Gastrocnemius medialis (tissue), 4 donors: ENCODE results near the gene VMAC. TPM values are rescaled to one million over a fixed set of nuclear protein-coding genes. Genes with fewer than 3 reads are reported as not detected.

Experiments
- ATAC-seq, 2 donors: fragments of 150-250 bp; one replicate each; pipeline ENCODE4 v1.9.1; 2016
- DNase-seq, 2 donors: peaks; one replicate each; pipeline ENCODE4 v3.0.0-alpha.2; 2019
- H3K27ac ChIP-seq, 4 donors: fragments of 200-600 bp; sonication (generic); 1 replicate in 1 of 4; 2 replicates in 3 of 4; pipeline ENCODE4 v1.5.1; 2016 to 2018; ENCODE audit warnings: mild to moderate bottlenecking in 2 of 4, moderate library complexity in 1 of 4
- H3K27me3 ChIP-seq, 3 donors: fragments of 200-600 bp; sonication (generic) in 2 of 3; 1 replicate in 1 of 3; 2 replicates in 2 of 3; pipeline versions ENCODE4 v1.5.1 to v1.6.0; 2016 to 2019; ENCODE audit warnings: mild to moderate bottlenecking in 1 of 3, moderate library complexity in 1 of 3
- H3K36me3 ChIP-seq, 2 donors: fragments of 200-600 bp; sonication (generic) in 1 of 2; one replicate each; pipeline ENCODE4 v1.5.1; 2017 to 2018
- H3K4me1 ChIP-seq, 2 donors: fragments of 200-600 bp; sonication (generic) in 1 of 2; one replicate each; pipeline ENCODE4 v1.5.1; 2016 to 2017; ENCODE audit warnings: mild to moderate bottlenecking in 2 of 2
- H3K4me3 ChIP-seq, 4 donors: fragments of 200-600 bp; sonication (generic) in 3 of 4; 1 replicate in 1 of 4; 2 replicates in 3 of 4; pipeline ENCODE4 v1.5.1; 2016 to 2019; ENCODE audit warnings: mild to moderate bottlenecking in 2 of 4
- H3K9me3 ChIP-seq, 3 donors: fragments of 200-600 bp; sonication (generic) in 2 of 3; 1 replicate in 1 of 3; 2 replicates in 2 of 3; pipeline ENCODE4 v1.5.1; 2016 to 2019
- CTCF ChIP-seq, 5 experiments: fragments of 450-650 bp in 3 of 5; fragments of 200-600 bp in 2 of 5; sonication (generic) in 2 of 5; IDR thresholded peaks in 4 of 5; conservative IDR thresholded peaks in 1 of 5; 1 replicate in 4 of 5; 2 replicates in 1 of 5; pipeline ENCODE4 v1.5.1; 2016 to 2019; ENCODE audit warnings: antibody characterized with exemption in 5 of 5, mild to moderate bottlenecking in 3 of 5, moderate library complexity in 3 of 5
- POLR2A ChIP-seq, 2 donors: fragments of 450-650 bp; IDR thresholded peaks; one replicate each; pipeline ENCODE4 v1.6.1; 2017; ENCODE audit warnings: antibody characterized with exemption in 2 of 2, mild to moderate bottlenecking in 2 of 2, moderate library complexity in 2 of 2
- in situ Hi-C, 4 donors: fragments of 200-750 bp; cut with MboI; loops; one replicate each; pipeline versions ENCODE4 v1.15.0 to v1.8.0; 2017; ENCODE audit warnings: low sequenced_read_pairs in 4 of 4
- intact Hi-C: fragments of 100-400 bp; cut with DNase I; formaldehyde crosslinking; loops from one replicate; pipeline ENCODE4 v1.15.1; 2023; ENCODE audit warnings: low total_unique reads
- total RNA-seq, 4 donors: library from RNA; depleted of rRNA; stranded (reverse); fragments of >200 nt; gene quantifications; one replicate each; pipeline versions ENCODE4 v1.1.0 to v1.2.3, GENCODE V29; 2016

VMAC gene
- total RNA-seq, 4 donors from 2014 or later = 0.46 to 3.0 (median 2.1) TPM

- Histone ChIP-seq H3K27me3 (no peaks in the 10 kb centered on the region), H3K27ac (no peak overlapping the region), H3K4me1 (no peaks in the 10 kb centered on the region), H3K9me3 (no peaks in the 10 kb centered on the region), H3K4me3 (no peak overlapping the region), H3K36me3 (no peaks in the 10 kb centered on the region)
- no peak for ATAC-seq
- no peak for DNase-seq
- in situ Hi-C loops = no loop called here
- no peak for TF ChIP-seq POLR2A (IDR thresholded peaks at IDR 0.05)
- intact Hi-C loops = no loop called here
Measured at GRCh38 chr19:5864013-5864720, 40.5 kb upstream of the VMAC start.

GRCh38 chr19:5864725-5865486, 39.8 kb upstream of the VMAC start:
- H3K4me3 ChIP-seq = no peak overlapping the region
- intact Hi-C loops (no loop called here), in situ Hi-C loops (no loop called here)
- TF ChIP-seq POLR2A (IDR thresholded peaks at IDR 0.05) (no peak), CTCF (IDR thresholded peaks at IDR 0.05 in 4 of 5, conservative IDR thresholded peaks at IDR 0.05 in 1 of 5) (no peak)
- H3K27ac ChIP-seq = no peak overlapping the region
- H3K27me3 ChIP-seq = no peaks in the 10 kb centered on the region
- H3K36me3 ChIP-seq = no peaks in the 10 kb centered on the region
- H3K9me3 ChIP-seq = no peaks in the 10 kb centered on the region
- ATAC-seq (no peak), DNase-seq (no peak)
- H3K4me1 ChIP-seq = no peaks in the 10 kb centered on the region

- ATAC-seq = no peak
- no peaks in the 10 kb centered on the region for H3K27me3 ChIP-seq
- no peaks in the 10 kb centered on the region for H3K4me1 ChIP-seq
- no peak overlapping the region for H3K27ac ChIP-seq
- no peak overlapping the region for H3K4me3 ChIP-seq
- no peaks in the 10 kb centered on the region for H3K9me3 ChIP-seq
- DNase-seq = no peak
- TF ChIP-seq POLR2A (IDR thresholded peaks at IDR 0.05) = no peak
- TF ChIP-seq CTCF (IDR thresholded peaks at IDR 0.05 in 4 of 5, conservative IDR thresholded peaks at IDR 0.05 in 1 of 5) = no peak
- in situ Hi-C loops (no loop called here), intact Hi-C loops (no loop called here)
- no peaks in the 10 kb centered on the region for H3K36me3 ChIP-seq
Measured at GRCh38 chr19:5865772-5866171, 38.9 kb upstream of the VMAC start.

- TF ChIP-seq CTCF (IDR thresholded peaks at IDR 0.05 in 4 of 5, conservative IDR thresholded peaks at IDR 0.05 in 1 of 5) (no peak), POLR2A (IDR thresholded peaks at IDR 0.05) (no peak)
- intact Hi-C loops = no loop called here
- H3K9me3 ChIP-seq = no peaks in the 10 kb centered on the region
- in situ Hi-C loops = no loop called here
- H3K36me3 ChIP-seq = no peaks in the 10 kb centered on the region
- H3K4me1 ChIP-seq = no peaks in the 10 kb centered on the region
- no peak overlapping the region for H3K4me3 ChIP-seq
- DNase-seq (no peak), ATAC-seq (no peak)
- H3K27ac ChIP-seq = no peak overlapping the region
- no peaks in the 10 kb centered on the region for H3K27me3 ChIP-seq
Measured at GRCh38 chr19:5867201-5868136, 37.2 kb upstream of the VMAC start.
